MM.1S (cell line): ENCODE measurements around the gene SPATS2.

Source experiments
- DNase-seq: peaks from one replicate; pipeline ENCODE4 v3.0.0-alpha.2; 2015
- H2AFZ ChIP-seq: fragments of 300-600 bp; sonication (generic); 2 replicates; pipeline ENCODE4 v1.6.0; 2016; ENCODE audit warnings: antibody characterized with exemption, low read length
- H3F3A ChIP-seq: fragments of 300-600 bp; sonication (generic); 2 replicates; pipeline ENCODE4 v1.6.1; 2016; ENCODE audit warnings: mild to moderate bottlenecking, antibody characterized with exemption, low read length, moderate library complexity, mixed read lengths; ENCODE audit not compliant: insufficient read depth
- H3K27ac ChIP-seq: fragments of 300-600 bp; sonication (generic); 2 replicates; pipeline ENCODE4 v1.5.1; 2016; ENCODE audit warnings: mild to moderate bottlenecking, low read length
- H3K27me3 ChIP-seq: fragments of 300-600 bp; sonication (generic); replicated peaks from 2 replicates; pipeline ENCODE4 v1.6.0; 2016; ENCODE audit warnings: low read length; ENCODE audit not compliant: insufficient read depth
- H3K36me3 ChIP-seq: fragments of 300-600 bp; sonication (generic); replicated peaks from 2 replicates; pipeline ENCODE4 v1.6.1; 2016; ENCODE audit warnings: mild to moderate bottlenecking, low read length, mixed read lengths; ENCODE audit not compliant: insufficient read depth
- H3K4me1 ChIP-seq: fragments of 300-600 bp; sonication (generic); 2 replicates; pipeline ENCODE4 v1.6.1; 2016; ENCODE audit warnings: low read length, mixed read lengths
- H3K4me2 ChIP-seq: fragments of 300-600 bp; sonication (generic); 2 replicates; pipeline ENCODE4 v1.6.0; 2016; ENCODE audit warnings: low read depth, low read length
- H3K4me3 ChIP-seq: fragments of 300-600 bp; sonication (generic); 2 replicates; pipeline ENCODE4 v1.5.1; 2016; ENCODE audit warnings: low read length, mixed read lengths
- H3K79me2 ChIP-seq: fragments of 300-600 bp; sonication (generic); 2 replicates; pipeline ENCODE4 v1.6.1; 2016; ENCODE audit warnings: mixed run types, low read length, mixed read lengths
- H3K9ac ChIP-seq: fragments of 300-600 bp; sonication (generic); 2 replicates; pipeline ENCODE4 v1.6.1; 2016; ENCODE audit warnings: low read length, mixed read lengths
- H3K9me2 ChIP-seq: fragments of 300-600 bp; sonication (generic); replicated peaks from 2 replicates; pipeline ENCODE4 v1.6.1; 2016; ENCODE audit warnings: mild to moderate bottlenecking, low read length, mixed read lengths; ENCODE audit not compliant: insufficient read depth
- H3K9me3 ChIP-seq: fragments of 300-600 bp; sonication (generic); replicated peaks from 2 replicates; pipeline ENCODE4 v1.6.1; 2016; ENCODE audit warnings: mild to moderate bottlenecking, low read length, mixed read lengths; ENCODE audit not compliant: insufficient read depth
- H4K20me1 ChIP-seq: fragments of 300-600 bp; sonication (generic); 2 replicates; pipeline ENCODE4 v1.6.1; 2016; ENCODE audit warnings: mild to moderate bottlenecking, low read length, moderate library complexity, mixed read lengths; ENCODE audit not compliant: insufficient read depth
- EZH2 ChIP-seq: fragments of 300-600 bp; sonication (generic); optimal IDR thresholded peaks from 2 replicates; pipeline ENCODE3; 2017; ENCODE audit warnings: low read depth, mild to moderate bottlenecking, antibody characterized with exemption, low read length, mixed read lengths
- EZH2phosphoT487 ChIP-seq: fragments of 300-600 bp; sonication (generic); IDR thresholded peaks from 2 replicates; pipeline ENCODE4 v1.6.1; 2018; ENCODE audit warnings: antibody characterized with exemption, low read length
- TF ChIP-seq, protein P1 (sequence below): fragments of 300-600 bp; sonication (generic); IDR thresholded peaks from 2 replicates; pipeline ENCODE4 v1.5.1; 2016; ENCODE audit warnings: antibody characterized with exemption, low read length, mixed read lengths

Gene SPATS2

GRCh38 chr12:49355913-49356312 lies 11.3 kb upstream of the SPATS2 start:
- Histone ChIP-seq H3K9me2 (no peaks in the 10 kb centered on the region), H2AFZ (no peak overlapping the region), H3K4me3 (no peak overlapping the region), H3K36me3 (no peaks in the 10 kb centered on the region), H3F3A (no peaks in the 10 kb centered on the region), H3K9me3 (no peaks in the 10 kb centered on the region), H3K4me2 (no peak overlapping the region), H4K20me1 (no peaks in the 10 kb centered on the region), H3K9ac (no peak overlapping the region), H3K4me1 (peaks cover 5% of the 10 kb centered on the region; the same call in 1 of the 2 replicates), H3K79me2 (no peaks in the 10 kb centered on the region), H3K27me3 (no peaks in the 10 kb centered on the region), H3K27ac (no peak overlapping the region)
- no peak for TF ChIP-seq EZH2phosphoT487
- TF ChIP-seq, protein P1, sequence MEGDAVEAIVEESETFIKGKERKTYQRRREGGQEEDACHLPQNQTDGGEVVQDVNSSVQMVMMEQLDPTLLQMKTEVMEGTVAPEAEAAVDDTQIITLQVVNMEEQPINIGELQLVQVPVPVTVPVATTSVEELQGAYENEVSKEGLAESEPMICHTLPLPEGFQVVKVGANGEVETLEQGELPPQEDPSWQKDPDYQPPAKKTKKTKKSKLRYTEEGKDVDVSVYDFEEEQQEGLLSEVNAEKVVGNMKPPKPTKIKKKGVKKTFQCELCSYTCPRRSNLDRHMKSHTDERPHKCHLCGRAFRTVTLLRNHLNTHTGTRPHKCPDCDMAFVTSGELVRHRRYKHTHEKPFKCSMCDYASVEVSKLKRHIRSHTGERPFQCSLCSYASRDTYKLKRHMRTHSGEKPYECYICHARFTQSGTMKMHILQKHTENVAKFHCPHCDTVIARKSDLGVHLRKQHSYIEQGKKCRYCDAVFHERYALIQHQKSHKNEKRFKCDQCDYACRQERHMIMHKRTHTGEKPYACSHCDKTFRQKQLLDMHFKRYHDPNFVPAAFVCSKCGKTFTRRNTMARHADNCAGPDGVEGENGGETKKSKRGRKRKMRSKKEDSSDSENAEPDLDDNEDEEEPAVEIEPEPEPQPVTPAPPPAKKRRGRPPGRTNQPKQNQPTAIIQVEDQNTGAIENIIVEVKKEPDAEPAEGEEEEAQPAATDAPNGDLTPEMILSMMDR: no peak
- TF ChIP-seq EZH2: no peak
- no peak for DNase-seq

DNA sequence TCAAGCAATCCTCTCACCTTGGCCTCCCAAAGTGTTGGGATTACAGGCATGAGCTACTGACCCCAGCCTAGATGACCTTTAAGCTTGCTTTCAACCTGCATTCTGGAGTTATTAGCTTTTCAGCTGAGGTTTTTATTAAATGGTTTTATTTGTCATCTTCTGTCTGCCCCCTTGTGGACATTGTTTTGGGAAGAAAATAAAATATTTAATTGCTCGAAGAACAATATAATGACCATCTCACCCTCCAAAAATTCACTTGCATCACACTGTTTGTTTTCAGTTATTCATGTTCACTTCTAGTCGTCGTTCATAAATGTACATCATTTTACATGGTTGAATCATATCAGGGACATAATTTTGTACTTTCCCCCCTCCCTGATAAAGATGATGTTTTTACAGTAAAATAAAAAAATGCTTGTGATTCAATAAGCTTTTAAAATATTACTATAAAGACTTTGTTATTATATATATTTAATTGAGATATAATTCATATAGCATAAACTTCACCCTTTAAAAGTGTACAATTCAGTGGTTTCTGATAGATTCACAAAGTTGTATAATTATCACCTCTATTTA lies 10.1 kb upstream of the SPATS2 start:
- H4K20me1 ChIP-seq: no peaks in the 10 kb centered on the region
- H3K27me3 ChIP-seq: no peaks in the 10 kb centered on the region
- H3K9me3 ChIP-seq: no peaks in the 10 kb centered on the region
- H3K9ac ChIP-seq: no peak overlapping the region
- H3K27ac ChIP-seq: no peak overlapping the region
- no peaks in the 10 kb centered on the region for H3K9me2 ChIP-seq
- TF ChIP-seq, protein P1: peak; percentile 55
- TF ChIP-seq EZH2: no peak
- peaks cover 5% of the 10 kb centered on the region; the same call in 1 of the 2 replicates for H3K4me1 ChIP-seq
- no peaks in the 10 kb centered on the region for H3K79me2 ChIP-seq
- no peak overlapping the region for H3K4me3 ChIP-seq
- no peak overlapping the region for H3K4me2 ChIP-seq
- DNase-seq: peak; percentile 51
- no peak overlapping the region for H2AFZ ChIP-seq
- no peaks in the 10 kb centered on the region for H3K36me3 ChIP-seq
- no peaks in the 10 kb centered on the region for H3F3A ChIP-seq

- TF ChIP-seq, protein P1: peak; percentile 85
- no peak for TF ChIP-seq EZH2
- Histone ChIP-seq H3K36me3 (no peaks in the 10 kb centered on the region), H3F3A (no peaks in the 10 kb centered on the region), H3K4me2 (peak overlapping the region; percentile 26; the same call in 1 of the 2 replicates), H3K27ac (no peak overlapping the region), H4K20me1 (no peaks in the 10 kb centered on the region), H2AFZ (peak overlapping the region; percentile 15; the same call in 1 of the 2 replicates), H3K9me3 (no peaks in the 10 kb centered on the region), H3K27me3 (no peaks in the 10 kb centered on the region), H3K9ac (no peak overlapping the region), H3K79me2 (no peaks in the 10 kb centered on the region), H3K9me2 (no peaks in the 10 kb centered on the region), H3K4me3 (no peak overlapping the region), H3K4me1 (peaks cover 5% of the 10 kb centered on the region; the same call in 1 of the 2 replicates)
- DNase-seq: peak; percentile 76
Measured at GRCh38 chr12:49358483-49359141, 8.7 kb upstream of the SPATS2 start.
